RWPE1 (cell line): Measurements from ENCODE around the gene ABCA6.

Experiments used
- CTCF ChIA-PET: fragments of 350-600 bp; sonication (Branson Sonifier 250); formaldehyde crosslinking; extraction: SDS; loops from one replicate; lab custom pipeline; 2021; lab: Yijun Ruan, JAX
- POLR2A ChIA-PET: fragments of 400-600 bp; formaldehyde crosslinking; extraction: SDS; loops from one replicate; lab custom pipeline; 2020; ENCODE audit warnings: antibody characterized with exemption; ENCODE audit not compliant: low non-redundant PET; lab: Yijun Ruan, JAX
- DNase-seq: peaks from one replicate; pipeline ENCODE4 v3.0.0; 2012; ENCODE audit warnings: low spot score
- H3K27ac ChIP-seq: fragments of 450-650 bp; 2 replicates; pipeline ENCODE4 v1.5.1; 2017
- CTCF ChIP-seq: fragments of 450-650 bp; conservative IDR thresholded peaks from 2 replicates; pipeline ENCODE4 v1.5.1; 2017; ENCODE audit warnings: low read depth, mild to moderate bottlenecking

ABCA6 gene

GRCh38 chr17:69122065-69122464, 19.6 kb downstream of the ABCA6 start:
- CTCF ChIA-PET, result no interaction called here
- no peak for TF ChIP-seq CTCF
- POLR2A ChIA-PET, result no interaction called here
- DNase-seq, result no peak
- H3K27ac ChIP-seq, result no peak overlapping the region

GRCh38 chr17:69117855-69118784, 23.6 kb downstream of the ABCA6 start:
- ChIA-PET POLR2A (no interaction called here), CTCF (interaction anchor here (0.6 kb wide), 1 partner anchor 172 kb away, joined by 4 read pairs; no protein-coding TSS in a partner anchor)
- DNase-seq, result no peak
- H3K27ac ChIP-seq, result no peak overlapping the region
- no peak for TF ChIP-seq CTCF

DNA sequence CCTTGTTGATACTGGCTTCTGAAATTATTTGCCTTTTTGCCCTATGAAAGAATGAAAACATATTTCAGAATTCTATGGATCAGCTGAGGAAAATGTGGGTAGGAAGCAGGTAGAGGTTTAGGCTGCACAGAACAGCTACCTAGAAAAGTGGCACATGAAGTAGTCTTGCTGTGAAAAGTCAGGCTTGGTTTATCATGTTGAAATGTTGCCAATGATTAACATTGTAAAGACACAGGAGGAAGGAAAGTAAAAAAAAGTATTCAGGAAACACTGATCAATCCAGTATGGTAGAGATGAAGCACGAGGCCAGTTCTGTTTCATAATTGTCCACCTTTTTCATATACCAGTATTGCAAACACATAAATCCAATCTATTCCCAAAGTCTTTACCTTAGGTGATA, 29.9 kb downstream of the ABCA6 start:
- CTCF ChIA-PET, result no interaction called here

GRCh38 chr17:69105907-69106730, 35.6 kb downstream of the ABCA6 start:
- no peak for TF ChIP-seq CTCF
- CTCF ChIA-PET, result no interaction called here

More for the DNA sequence above, 29.9 kb downstream of the ABCA6 start:
- DNase-seq, result no peak
- POLR2A ChIA-PET, result no interaction called here
- no peak for TF ChIP-seq CTCF
- no peak overlapping the region for H3K27ac ChIP-seq

DNA sequence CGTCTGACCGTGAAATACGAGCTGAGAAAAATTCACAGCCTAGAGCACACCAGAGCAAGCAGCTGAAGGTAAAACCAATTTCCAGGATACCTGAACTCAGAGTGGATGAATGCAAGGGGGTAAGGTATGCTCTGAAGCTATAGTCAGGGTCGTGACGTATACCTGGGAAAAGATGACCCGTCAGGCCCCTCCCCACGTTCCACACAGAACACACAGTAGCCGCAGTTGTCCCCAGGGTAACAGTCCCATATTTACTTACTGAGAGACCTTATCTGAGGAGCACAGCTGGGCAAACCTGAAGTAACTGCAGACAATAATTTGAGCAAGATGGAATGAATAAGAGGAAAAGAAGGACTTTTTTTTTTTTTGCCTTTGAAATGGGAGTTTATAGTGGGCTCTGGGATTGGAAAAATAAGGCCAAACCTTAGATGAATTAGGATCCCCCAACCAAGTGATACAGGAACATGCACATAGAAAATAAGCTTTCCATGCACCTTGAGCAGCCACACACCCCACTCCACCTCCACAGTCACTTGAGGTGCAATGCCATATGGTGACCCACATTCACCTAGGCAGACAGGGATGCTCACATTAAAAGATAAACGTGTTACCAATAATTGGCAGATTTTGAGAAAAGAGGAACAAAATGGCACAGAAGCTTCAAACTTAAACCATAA, 38.0 kb downstream of the ABCA6 start:
- no peak for TF ChIP-seq CTCF
- CTCF ChIA-PET, result interaction anchor here (0.5 to 0.6 kb wide), 2 partner anchors 11 to 282 kb away, joined by 3 to 6 read pairs; no protein-coding TSS in a partner anchor
- POLR2A ChIA-PET, result no interaction called here
- no peak overlapping the region for H3K27ac ChIP-seq
- no peak for DNase-seq

More at GRCh38 chr17:69105907-69106730, 35.6 kb downstream of the ABCA6 start:
- no peak for DNase-seq
- H3K27ac ChIP-seq, result no peak overlapping the region
- POLR2A ChIA-PET, result no interaction called here

DNA sequence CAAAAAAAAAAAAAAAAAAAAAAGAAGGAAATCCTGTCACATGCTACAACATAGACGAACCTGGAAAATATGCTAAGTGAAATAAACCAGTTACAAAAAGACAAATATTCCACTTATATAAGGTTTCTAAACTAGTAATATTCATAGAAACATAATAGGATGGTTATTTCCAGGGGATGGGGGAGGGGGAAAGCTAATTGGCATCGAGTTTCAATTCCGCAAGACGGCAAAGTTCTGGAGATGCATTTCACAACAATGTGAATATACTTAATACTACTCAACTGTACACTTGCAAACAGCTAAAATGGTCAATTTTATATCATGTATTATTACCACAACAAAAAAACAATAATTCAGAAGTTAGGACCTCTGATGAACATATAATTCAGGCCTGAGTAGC, 43.1 kb downstream of the ABCA6 start:
- CTCF ChIA-PET, result no interaction called here
- no peak for DNase-seq
- POLR2A ChIA-PET, result no interaction called here
- no peak for TF ChIP-seq CTCF
- no peak overlapping the region for H3K27ac ChIP-seq
